ENCODE data around the gene B9D1. TPM values are rescaled to one million over a fixed set of nuclear protein-coding genes. Genes with fewer than 3 reads are reported as not detected.
A peak's percentile ranks its signal among the peaks of the same experiment; 100 is the strongest.

Gene B9D1
- total and polyA plus RNA-seq, 2 experiments from 2014 or later, result 35.2 to 63.5 TPM

DNA sequence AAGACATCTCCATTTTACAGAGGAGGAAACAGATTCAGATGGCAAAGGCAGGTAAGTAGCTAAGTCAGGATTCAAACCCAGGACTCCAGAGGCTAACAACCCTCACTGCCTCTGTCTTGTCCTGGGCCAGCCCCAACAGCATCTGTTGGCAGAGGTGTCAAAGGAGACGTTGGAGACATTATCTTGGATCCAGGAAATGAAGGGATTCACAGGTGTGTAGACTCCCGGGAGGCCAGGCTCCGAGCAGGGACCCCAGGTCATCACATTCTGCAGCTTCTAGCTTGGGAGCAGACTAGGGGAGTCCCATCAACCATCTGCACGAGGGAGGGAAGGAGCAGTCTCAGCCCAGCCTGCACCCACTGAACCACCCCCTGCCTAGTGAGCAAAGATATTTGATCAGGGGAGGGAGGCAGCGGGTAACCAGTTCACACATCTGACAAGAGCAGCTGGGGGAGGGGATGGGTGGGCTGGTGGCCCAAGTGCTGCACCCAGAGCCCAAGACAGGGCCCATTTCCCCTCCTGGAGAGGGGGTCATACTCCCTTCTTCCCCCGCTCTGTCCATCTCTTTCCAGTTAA lies 1.0 kb upstream of the B9D1 start:
- Mint-ChIP-seq H3K27ac (no peak overlapping the region; the same call in 1 of the 2 replicates), H3K4me1 (peaks cover 14% of the 10 kb centered on the region), H3K27me3 (ENCODE audit: insufficient read depth, low read depth, poor library complexity) (peaks cover 6% of the 10 kb centered on the region), H3K9me3 (no peaks in the 10 kb centered on the region), H3K4me3 (peak overlapping the region; percentile 89), H3K36me3 (ENCODE audit: low read depth) (no peaks in the 10 kb centered on the region; the same call in 2 of the 3 replicates)
- no peaks in the 10 kb centered on the region for H3K9me2 ChIP-seq (ENCODE audit: insufficient read depth)
- no peaks in the 10 kb centered on the region for H3F3A ChIP-seq (replicated peaks; ENCODE audit: low read depth)
- peaks cover 11% of the 10 kb centered on the region for H3K4me1 ChIP-seq (ENCODE audit: insufficient read depth)
- no peaks in the 10 kb centered on the region for H3K79me2 ChIP-seq (replicated peaks; ENCODE audit: insufficient read depth)
- no peaks in the 10 kb centered on the region for H3K36me3 ChIP-seq (ENCODE audit: insufficient read depth)
- ATAC-seq, result no peak
- no peak for DNase-seq (ENCODE audit: low spot score)
- TF ChIP-seq EZH2 (IDR thresholded peaks at IDR 0.05; ENCODE audit: low read depth, unreplicated experiment) (no peak), EZH2phosphoT487 (IDR thresholded peaks at IDR 0.05; ENCODE audit: unreplicated experiment) (no peak), ZNF462 (CRISPR knock-in tag; IDR thresholded peaks at IDR 0.05) (no peak), ZNF114 (CRISPR knock-in tag; IDR thresholded peaks at IDR 0.05) (no peak), NANOG (IDR thresholded peaks at IDR 0.05; ENCODE audit: borderline replicate concordance) (no peak), POLR2AphosphoS5 (IDR thresholded peaks at IDR 0.05; ENCODE audit: low read depth) (no peak), CREB1 (CRISPR knock-in tag; IDR thresholded peaks at IDR 0.05; ENCODE audit: low read depth) (no peak), JUNB (IDR thresholded peaks at IDR 0.05; ENCODE audit: unreplicated experiment) (no peak), ZNF331 (CRISPR knock-in tag; IDR thresholded peaks at IDR 0.05; ENCODE audit: low read depth) (no peak), STAT1 (IDR thresholded peaks at IDR 0.05; ENCODE audit: unreplicated experiment) (no peak)
- TF ChIP-seq, protein P1, sequence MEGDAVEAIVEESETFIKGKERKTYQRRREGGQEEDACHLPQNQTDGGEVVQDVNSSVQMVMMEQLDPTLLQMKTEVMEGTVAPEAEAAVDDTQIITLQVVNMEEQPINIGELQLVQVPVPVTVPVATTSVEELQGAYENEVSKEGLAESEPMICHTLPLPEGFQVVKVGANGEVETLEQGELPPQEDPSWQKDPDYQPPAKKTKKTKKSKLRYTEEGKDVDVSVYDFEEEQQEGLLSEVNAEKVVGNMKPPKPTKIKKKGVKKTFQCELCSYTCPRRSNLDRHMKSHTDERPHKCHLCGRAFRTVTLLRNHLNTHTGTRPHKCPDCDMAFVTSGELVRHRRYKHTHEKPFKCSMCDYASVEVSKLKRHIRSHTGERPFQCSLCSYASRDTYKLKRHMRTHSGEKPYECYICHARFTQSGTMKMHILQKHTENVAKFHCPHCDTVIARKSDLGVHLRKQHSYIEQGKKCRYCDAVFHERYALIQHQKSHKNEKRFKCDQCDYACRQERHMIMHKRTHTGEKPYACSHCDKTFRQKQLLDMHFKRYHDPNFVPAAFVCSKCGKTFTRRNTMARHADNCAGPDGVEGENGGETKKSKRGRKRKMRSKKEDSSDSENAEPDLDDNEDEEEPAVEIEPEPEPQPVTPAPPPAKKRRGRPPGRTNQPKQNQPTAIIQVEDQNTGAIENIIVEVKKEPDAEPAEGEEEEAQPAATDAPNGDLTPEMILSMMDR (conservative IDR thresholded peaks at IDR 0.05; ENCODE audit: low read depth in 2 of 2), result no peak
- TF ChIP-seq, protein P2, sequence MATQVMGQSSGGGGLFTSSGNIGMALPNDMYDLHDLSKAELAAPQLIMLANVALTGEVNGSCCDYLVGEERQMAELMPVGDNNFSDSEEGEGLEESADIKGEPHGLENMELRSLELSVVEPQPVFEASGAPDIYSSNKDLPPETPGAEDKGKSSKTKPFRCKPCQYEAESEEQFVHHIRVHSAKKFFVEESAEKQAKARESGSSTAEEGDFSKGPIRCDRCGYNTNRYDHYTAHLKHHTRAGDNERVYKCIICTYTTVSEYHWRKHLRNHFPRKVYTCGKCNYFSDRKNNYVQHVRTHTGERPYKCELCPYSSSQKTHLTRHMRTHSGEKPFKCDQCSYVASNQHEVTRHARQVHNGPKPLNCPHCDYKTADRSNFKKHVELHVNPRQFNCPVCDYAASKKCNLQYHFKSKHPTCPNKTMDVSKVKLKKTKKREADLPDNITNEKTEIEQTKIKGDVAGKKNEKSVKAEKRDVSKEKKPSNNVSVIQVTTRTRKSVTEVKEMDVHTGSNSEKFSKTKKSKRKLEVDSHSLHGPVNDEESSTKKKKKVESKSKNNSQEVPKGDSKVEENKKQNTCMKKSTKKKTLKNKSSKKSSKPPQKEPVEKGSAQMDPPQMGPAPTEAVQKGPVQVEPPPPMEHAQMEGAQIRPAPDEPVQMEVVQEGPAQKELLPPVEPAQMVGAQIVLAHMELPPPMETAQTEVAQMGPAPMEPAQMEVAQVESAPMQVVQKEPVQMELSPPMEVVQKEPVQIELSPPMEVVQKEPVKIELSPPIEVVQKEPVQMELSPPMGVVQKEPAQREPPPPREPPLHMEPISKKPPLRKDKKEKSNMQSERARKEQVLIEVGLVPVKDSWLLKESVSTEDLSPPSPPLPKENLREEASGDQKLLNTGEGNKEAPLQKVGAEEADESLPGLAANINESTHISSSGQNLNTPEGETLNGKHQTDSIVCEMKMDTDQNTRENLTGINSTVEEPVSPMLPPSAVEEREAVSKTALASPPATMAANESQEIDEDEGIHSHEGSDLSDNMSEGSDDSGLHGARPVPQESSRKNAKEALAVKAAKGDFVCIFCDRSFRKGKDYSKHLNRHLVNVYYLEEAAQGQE (IDR thresholded peaks at IDR 0.05; ENCODE audit: unreplicated experiment), result no peak
- TF ChIP-seq, protein P3, sequence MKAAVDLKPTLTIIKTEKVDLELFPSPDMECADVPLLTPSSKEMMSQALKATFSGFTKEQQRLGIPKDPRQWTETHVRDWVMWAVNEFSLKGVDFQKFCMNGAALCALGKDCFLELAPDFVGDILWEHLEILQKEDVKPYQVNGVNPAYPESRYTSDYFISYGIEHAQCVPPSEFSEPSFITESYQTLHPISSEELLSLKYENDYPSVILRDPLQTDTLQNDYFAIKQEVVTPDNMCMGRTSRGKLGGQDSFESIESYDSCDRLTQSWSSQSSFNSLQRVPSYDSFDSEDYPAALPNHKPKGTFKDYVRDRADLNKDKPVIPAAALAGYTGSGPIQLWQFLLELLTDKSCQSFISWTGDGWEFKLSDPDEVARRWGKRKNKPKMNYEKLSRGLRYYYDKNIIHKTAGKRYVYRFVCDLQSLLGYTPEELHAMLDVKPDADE (IDR thresholded peaks at IDR 0.05), result no peak
- H3K27me3 ChIP-seq (ENCODE audit: insufficient read depth), result no peaks in the 10 kb centered on the region
- H3K4me3 ChIP-seq, result peak overlapping the region; percentile 91
- peak overlapping the region; percentile 97 for H3K4me2 ChIP-seq
- H2AFZ ChIP-seq, result no peak overlapping the region
- H3K27ac ChIP-seq (ENCODE audit: low read depth), result no peak overlapping the region
- no peaks in the 10 kb centered on the region for H4K20me1 ChIP-seq (replicated peaks; ENCODE audit: insufficient read depth)
